Measurements from ENCODE around the gene PAF1.

DNA sequence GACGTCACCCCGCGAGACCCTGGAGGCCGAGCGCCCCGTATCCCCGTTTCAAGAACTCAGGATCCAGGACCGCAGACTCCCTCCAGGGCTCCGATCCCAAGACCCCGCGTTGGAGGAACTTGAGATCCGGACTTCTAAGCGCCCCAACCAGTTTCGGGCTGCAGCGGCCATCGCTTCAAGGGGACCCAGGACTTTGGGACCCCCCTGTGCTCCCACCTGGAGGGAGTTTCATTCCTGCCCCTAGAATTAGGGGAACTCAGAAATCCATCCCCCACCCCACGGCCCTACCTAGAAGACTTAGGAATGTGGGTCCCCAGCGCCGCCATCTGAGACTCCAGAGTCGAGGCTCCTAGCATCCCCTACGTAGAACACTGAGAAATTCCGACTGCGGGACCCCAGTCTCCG lies 22.0 kb upstream of the PAF1 start:
- no peak; the same call in 1 of the 2 replicates for TF ChIP-seq CTCF (IDR thresholded peaks at IDR 0.05)
- no peak for TF ChIP-seq ZFX (IDR thresholded peaks at IDR 0.05; ENCODE audit: borderline replicate concordance)

Measured in 22Rv1 (cell line).